ENCODE measurements around the gene PRDX3. TPM values are rescaled to one million over a fixed set of nuclear protein-coding genes. Genes with fewer than 3 reads are reported as not detected.
"Not testable (repeated sequence)": the region's sequence is repeated elsewhere in the genome, so short reads cannot be mapped to it uniquely, and the experiment has no call there.

Gene PRDX3
- total and polyA plus RNA-seq, 4 donors: 176 to 307 (median 258) TPM

DNA sequence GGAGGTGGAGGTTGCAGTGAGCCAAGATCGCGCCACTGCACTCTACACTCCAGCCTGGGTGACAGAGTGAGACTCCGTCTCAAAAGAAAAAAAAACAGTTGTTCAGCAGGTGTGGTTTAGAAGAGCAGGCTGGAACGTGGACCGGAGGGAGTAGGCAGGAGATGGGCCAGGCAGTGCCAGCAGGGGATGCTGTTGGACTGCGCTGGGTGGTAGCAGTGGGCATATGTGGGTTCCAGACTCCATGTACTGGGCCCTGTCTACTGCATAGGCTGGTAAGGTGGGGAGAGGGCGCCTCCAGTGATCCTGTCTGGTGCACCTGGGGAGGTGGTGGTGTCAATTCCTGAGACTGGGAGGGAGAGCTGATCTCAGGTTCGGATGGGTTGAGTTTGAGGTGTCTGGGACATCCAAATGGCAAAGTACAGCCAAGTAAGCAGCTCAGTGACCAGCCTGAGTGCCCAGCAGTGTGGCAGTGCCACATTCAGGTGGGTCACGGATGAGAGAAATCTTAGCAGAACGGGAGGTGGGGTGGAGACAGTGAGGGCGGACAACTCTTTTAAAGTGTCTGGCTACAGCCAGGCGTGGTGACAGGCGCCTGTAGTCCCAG lies 39.0 kb downstream of the PRDX3 start:
- H3K27ac ChIP-seq (ENCODE audit: low read depth in 1 of 2, low read length in 2 of 2): peak overlapping the region in 1 of 2 donors; percentile 67
- no peak overlapping the region for H3K4me3 ChIP-seq (ENCODE audit: low read depth in 1 of 3, low read length in 3 of 3)
- 86% methylated on average over 13 of the region's 13 CpGs for WGBS
- H3K4me1 ChIP-seq (ENCODE audit: control insufficient read depth in 4 of 4, insufficient read depth in 4 of 4, low read length in 3 of 4): peaks cover 3 to 17% (median 12%) of the 10 kb centered on the region in 4 donors
- no peak for TF ChIP-seq SP1 (IDR thresholded peaks at IDR 0.05)
- TF ChIP-seq, protein P1, sequence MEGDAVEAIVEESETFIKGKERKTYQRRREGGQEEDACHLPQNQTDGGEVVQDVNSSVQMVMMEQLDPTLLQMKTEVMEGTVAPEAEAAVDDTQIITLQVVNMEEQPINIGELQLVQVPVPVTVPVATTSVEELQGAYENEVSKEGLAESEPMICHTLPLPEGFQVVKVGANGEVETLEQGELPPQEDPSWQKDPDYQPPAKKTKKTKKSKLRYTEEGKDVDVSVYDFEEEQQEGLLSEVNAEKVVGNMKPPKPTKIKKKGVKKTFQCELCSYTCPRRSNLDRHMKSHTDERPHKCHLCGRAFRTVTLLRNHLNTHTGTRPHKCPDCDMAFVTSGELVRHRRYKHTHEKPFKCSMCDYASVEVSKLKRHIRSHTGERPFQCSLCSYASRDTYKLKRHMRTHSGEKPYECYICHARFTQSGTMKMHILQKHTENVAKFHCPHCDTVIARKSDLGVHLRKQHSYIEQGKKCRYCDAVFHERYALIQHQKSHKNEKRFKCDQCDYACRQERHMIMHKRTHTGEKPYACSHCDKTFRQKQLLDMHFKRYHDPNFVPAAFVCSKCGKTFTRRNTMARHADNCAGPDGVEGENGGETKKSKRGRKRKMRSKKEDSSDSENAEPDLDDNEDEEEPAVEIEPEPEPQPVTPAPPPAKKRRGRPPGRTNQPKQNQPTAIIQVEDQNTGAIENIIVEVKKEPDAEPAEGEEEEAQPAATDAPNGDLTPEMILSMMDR (IDR thresholded peaks at IDR 0.05; ENCODE audit: low read depth, low read length, missing input control): peak; percentile 44
- peak; percentile 54 to 77 for TF ChIP-seq RAD21 (IDR thresholded peaks at IDR 0.05)
- H3K9ac ChIP-seq (ENCODE audit: low read depth in 1 of 2, low read length in 2 of 2): no peak overlapping the region
- DNase-seq (ENCODE audit: low spot score): peak; percentile 65
- H3K27me3 ChIP-seq (ENCODE audit: control insufficient read depth in 4 of 4, insufficient read depth in 4 of 4, low read length in 3 of 4): no peaks in the 10 kb centered on the region
- peaks cover 0 to 6% (median under 1%) of the 10 kb centered on the region in 4 donors for H3K36me3 ChIP-seq (ENCODE audit: control insufficient read depth in 4 of 4, insufficient read depth in 3 of 4, low read depth in 1 of 4, low read length in 3 of 4)
- H3K9me3 ChIP-seq (ENCODE audit: control insufficient read depth in 4 of 4, low read length in 3 of 4): no peaks in the 10 kb centered on the region

DNA sequence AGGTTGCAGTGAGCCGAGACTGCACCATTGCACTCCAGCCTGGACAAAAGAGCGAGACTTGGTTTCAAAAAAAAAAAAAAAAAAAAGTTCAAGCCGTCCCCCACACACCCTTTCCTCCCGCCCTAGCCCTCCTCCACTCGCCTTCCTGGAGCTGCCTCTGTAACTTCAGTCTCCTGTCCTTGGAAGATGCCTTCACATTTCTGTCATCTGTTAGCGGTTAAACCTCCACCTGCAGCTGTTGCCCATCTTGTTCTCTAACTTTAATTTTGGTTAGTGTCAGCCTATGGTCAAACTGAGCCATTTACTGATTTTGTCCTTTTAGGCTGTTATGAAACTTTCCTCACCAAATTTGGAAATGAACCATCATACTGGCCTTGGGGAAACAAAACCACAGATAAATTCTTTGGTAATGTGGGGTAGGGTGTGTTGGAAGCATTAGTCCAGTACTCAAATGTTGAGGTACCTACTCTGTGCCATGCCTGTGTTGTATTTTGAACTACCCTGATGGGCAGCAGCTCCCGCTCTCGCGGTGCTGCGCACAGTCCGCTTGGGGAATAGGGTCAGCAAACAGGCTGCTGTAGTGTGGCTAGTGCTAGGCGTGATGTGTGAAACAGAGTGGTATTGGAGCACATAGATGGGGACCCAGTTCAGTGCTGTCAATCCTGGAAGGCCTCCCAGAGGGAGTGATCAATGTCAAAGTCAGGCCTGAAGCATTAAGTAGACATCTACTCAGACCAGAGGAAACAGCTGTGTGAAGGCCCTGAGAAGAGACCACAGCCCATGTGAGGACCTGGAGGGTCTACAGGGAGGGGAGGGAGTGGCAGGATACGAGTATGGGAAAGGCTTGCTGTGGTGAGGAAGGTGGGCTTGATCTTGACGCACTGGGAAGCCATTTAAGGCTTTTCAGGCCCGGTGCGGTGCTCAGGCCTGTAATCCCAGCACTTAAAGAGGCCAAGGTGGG lies 40.0 kb downstream of the PRDX3 start:
- peaks cover 0 to 6% (median 2%) of the 10 kb centered on the region in 4 donors for H3K36me3 ChIP-seq (ENCODE audit: control insufficient read depth in 4 of 4, insufficient read depth in 3 of 4, low read depth in 1 of 4, low read length in 3 of 4)
- WGBS: 95% methylated on average over 16 of the region's 16 CpGs
- no peaks in the 10 kb centered on the region for H3K27me3 ChIP-seq (ENCODE audit: control insufficient read depth in 4 of 4, insufficient read depth in 4 of 4, low read length in 3 of 4)
- no peak overlapping the region for H3K4me3 ChIP-seq (ENCODE audit: low read depth in 1 of 3, low read length in 3 of 3)
- peaks cover 3 to 19% (median 12%) of the 10 kb centered on the region in 4 donors for H3K4me1 ChIP-seq (ENCODE audit: control insufficient read depth in 4 of 4, insufficient read depth in 4 of 4, low read length in 3 of 4)
- H3K27ac ChIP-seq (ENCODE audit: low read depth in 1 of 2, low read length in 2 of 2): peak overlapping the region; percentile 32 to 67
- no peak overlapping the region for H3K9ac ChIP-seq (ENCODE audit: low read depth in 1 of 2, low read length in 2 of 2)
- TF ChIP-seq YY1 (IDR thresholded peaks at IDR 0.05): no peak
- TF ChIP-seq, protein P2, sequence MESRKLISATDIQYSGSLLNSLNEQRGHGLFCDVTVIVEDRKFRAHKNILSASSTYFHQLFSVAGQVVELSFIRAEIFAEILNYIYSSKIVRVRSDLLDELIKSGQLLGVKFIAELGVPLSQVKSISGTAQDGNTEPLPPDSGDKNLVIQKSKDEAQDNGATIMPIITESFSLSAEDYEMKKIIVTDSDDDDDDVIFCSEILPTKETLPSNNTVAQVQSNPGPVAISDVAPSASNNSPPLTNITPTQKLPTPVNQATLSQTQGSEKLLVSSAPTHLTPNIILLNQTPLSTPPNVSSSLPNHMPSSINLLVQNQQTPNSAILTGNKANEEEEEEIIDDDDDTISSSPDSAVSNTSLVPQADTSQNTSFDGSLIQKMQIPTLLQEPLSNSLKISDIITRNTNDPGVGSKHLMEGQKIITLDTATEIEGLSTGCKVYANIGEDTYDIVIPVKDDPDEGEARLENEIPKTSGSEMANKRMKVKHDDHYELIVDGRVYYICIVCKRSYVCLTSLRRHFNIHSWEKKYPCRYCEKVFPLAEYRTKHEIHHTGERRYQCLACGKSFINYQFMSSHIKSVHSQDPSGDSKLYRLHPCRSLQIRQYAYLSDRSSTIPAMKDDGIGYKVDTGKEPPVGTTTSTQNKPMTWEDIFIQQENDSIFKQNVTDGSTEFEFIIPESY (IDR thresholded peaks at IDR 0.05): no peak
- no peak for TF ChIP-seq HNF4G (IDR thresholded peaks at IDR 0.05)
- TF ChIP-seq FOXA1 (IDR thresholded peaks at IDR 0.05): no peak
- TF ChIP-seq, protein P1 (IDR thresholded peaks at IDR 0.05; ENCODE audit: low read depth, low read length, missing input control): no peak
- no peak for DNase-seq (ENCODE audit: low spot score)
- H3K9me3 ChIP-seq (ENCODE audit: control insufficient read depth in 4 of 4, low read length in 3 of 4): no peaks in the 10 kb centered on the region

DNA sequence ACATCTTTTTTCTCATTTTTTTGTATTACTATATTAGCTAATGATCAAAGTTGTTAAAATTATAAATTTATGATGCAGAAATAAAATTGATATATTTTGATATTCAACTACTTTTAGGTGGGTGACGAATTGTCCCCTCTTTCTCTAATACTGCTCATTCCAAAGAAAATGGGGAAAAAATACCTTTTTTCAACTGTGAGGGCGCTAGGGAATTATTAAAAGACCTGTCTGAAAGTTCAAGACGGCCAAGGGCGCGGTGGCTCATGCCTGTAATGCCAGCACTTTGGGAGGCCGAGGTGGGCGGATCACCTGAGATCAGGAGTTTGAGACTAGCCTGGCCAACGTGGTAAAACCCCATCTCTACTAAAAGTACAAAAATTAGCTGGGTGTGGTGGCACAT lies 40.7 kb downstream of the PRDX3 start:
- DNase-seq (ENCODE audit: low spot score); H3K9me3 ChIP-seq (ENCODE audit: control insufficient read depth in 4 of 4, low read length in 3 of 4); H3K4me3 ChIP-seq (ENCODE audit: low read depth in 1 of 3, low read length in 3 of 3); H3K27ac ChIP-seq (ENCODE audit: low read depth in 1 of 2, low read length in 2 of 2); H3K9ac ChIP-seq (ENCODE audit: low read depth in 1 of 2, low read length in 2 of 2); H3K27me3 ChIP-seq (ENCODE audit: control insufficient read depth in 4 of 4, insufficient read depth in 4 of 4, low read length in 3 of 4): not testable (repeated sequence)
- H3K4me1 ChIP-seq (ENCODE audit: control insufficient read depth in 4 of 4, insufficient read depth in 4 of 4, low read length in 3 of 4): peaks cover 3 to 20% (median 12%) of the 10 kb centered on the region in 4 donors
- 85% methylated on average over 8 of the region's 8 CpGs for WGBS
- H3K36me3 ChIP-seq (ENCODE audit: control insufficient read depth in 4 of 4, insufficient read depth in 3 of 4, low read depth in 1 of 4, low read length in 3 of 4): peaks cover 0 to 10% (median 5%) of the 10 kb centered on the region in 4 donors
